H1 (cell line): ENCODE data around the gene CEP250. TPM values are rescaled to one million over a fixed set of nuclear protein-coding genes. Genes with fewer than 3 reads are reported as not detected.

ENCODE experiments used
- CHD7 ChIP-seq: fragments of 300-600 bp; sonication (generic); IDR thresholded peaks from 2 replicates; pipeline ENCODE4 v1.7.1; 2012; ENCODE audit warnings: low read length, moderate library complexity, mild to moderate bottlenecking, inconsistent platforms; ENCODE audit not compliant: insufficient replicate concordance
- TCF12 ChIP-seq: IDR thresholded peaks from 2 replicates; pipeline ENCODE4 v1.6.1; 2011; ENCODE audit warnings: low read depth, mild to moderate bottlenecking, low read length
- polyA plus RNA-seq, 7 experiments: library from polyadenylated mRNA; depleted of rRNA in 3 of 7; stranded (reverse) in 5 of 7; unstranded in 2 of 7; fragments of >200 nt in 5 of 7; fragments of 200-250 nt in 2 of 7; gene quantifications; 1 replicate in 5 of 7; 2 replicates in 1 of 7; 4 replicates in 1 of 7; pipeline versions ENCODE4 v1.2.1 to v1.2.3, GENCODE V29; 2011 to 2013; ENCODE audit warnings: missing spikeins in 2 of 7, mixed read lengths in 2 of 7
- total RNA-seq: library from RNA; stranded (reverse); fragmentation: NEBNext Ultra II Directional; extraction: Animal tissue kit (Norgen Biotek cat#: 25700); gene quantifications from 2 replicates; pipeline ENCODE4 v1.2.1, GENCODE V29; 2021

Gene CEP250
- total and polyA plus RNA-seq, 2 of the 8 experiments (the other 6 are each of a cell fraction or from before 2014, with no cell fraction given), result 2.6 to 33.7 TPM

- TF ChIP-seq CHD7, result no peak
- TF ChIP-seq TCF12, result no peak
These were observed 100.7 kb downstream of the CEP250 start (continued) for GRCh38 chr20:35555951-35556645.
